WTC11 (cell line): ENCODE results near the gene NAALADL2.

Experiments
- ARID4B ChIP-seq: sonication (generic); formaldehyde crosslinking; IDR thresholded peaks from 2 replicates; pipeline ENCODE4 v1.8.0; 2023; ENCODE audit warnings: missing genetic modification reagents, mild to moderate bottlenecking, borderline replicate concordance
- CREB1 ChIP-seq: sonication (generic); formaldehyde crosslinking; IDR thresholded peaks from 2 replicates; pipeline ENCODE4 v1.8.0; 2023; ENCODE audit warnings: mild to moderate bottlenecking, missing genetic modification reagents
- CTCF ChIP-seq: fragments of 200-600 bp; IDR thresholded peaks from 2 replicates; pipeline ENCODE4 v1.8.0; 2022; ENCODE audit warnings: antibody characterized with exemption
- FOXK1 ChIP-seq: sonication (generic); formaldehyde crosslinking; IDR thresholded peaks from 2 replicates; pipeline ENCODE4 v1.8.0; 2022; ENCODE audit warnings: mild to moderate bottlenecking, moderate library complexity, missing genetic modification reagents
- NR2C2 ChIP-seq: sonication (generic); formaldehyde crosslinking; IDR thresholded peaks from 2 replicates; pipeline ENCODE4 v1.8.0; 2022; ENCODE audit warnings: mild to moderate bottlenecking, missing genetic modification reagents
- USF2 ChIP-seq: sonication (generic); formaldehyde crosslinking; IDR thresholded peaks from 2 replicates; pipeline ENCODE4 v1.8.1; 2023; ENCODE audit warnings: mild to moderate bottlenecking, missing genetic modification reagents, moderate library complexity
- ZBTB21 ChIP-seq: sonication (generic); formaldehyde crosslinking; IDR thresholded peaks from 2 replicates; pipeline ENCODE4 v1.8.1; 2023; ENCODE audit warnings: mild to moderate bottlenecking, missing genetic modification reagents, borderline replicate concordance
- ZNF121 ChIP-seq: sonication (generic); formaldehyde crosslinking; IDR thresholded peaks from 2 replicates; pipeline ENCODE4 v1.8.0; 2023; ENCODE audit warnings: missing genetic modification reagents
- ZNF532 ChIP-seq: fragments of 250-450 bp; sonication (Bioruptor Pico); IDR thresholded peaks from 2 replicates; pipeline ENCODE4 v1.9.0; 2021; ENCODE audit warnings: mild to moderate bottlenecking, borderline replicate concordance
- ZNF671 ChIP-seq: fragments of 250-450 bp; sonication (Bioruptor Pico); IDR thresholded peaks from 2 replicates; pipeline ENCODE4 v1.8.0; 2021; ENCODE audit warnings: mild to moderate bottlenecking
- ZSCAN18 ChIP-seq: fragments of 250-450 bp; sonication (Bioruptor Pico); IDR thresholded peaks from 2 replicates; pipeline ENCODE4 v2.1.2; 2022; ENCODE audit warnings: mild to moderate bottlenecking, moderate library complexity

GRCh38 chr3:175416600-175416999 lies 557.5 kb downstream of the NAALADL2 start:
- no peak for TF ChIP-seq ZNF532 (CRISPR knock-in tag)
- no peak for TF ChIP-seq ZNF671 (CRISPR knock-in tag)
- TF ChIP-seq NR2C2 (CRISPR knock-in tag): no peak
- TF ChIP-seq CREB1 (CRISPR knock-in tag): no peak
- no peak for TF ChIP-seq CTCF
- TF ChIP-seq ZNF121 (CRISPR knock-in tag): no peak
- TF ChIP-seq ZBTB21 (CRISPR knock-in tag): no peak
- no peak for TF ChIP-seq USF2 (CRISPR knock-in tag)
- TF ChIP-seq ZSCAN18 (CRISPR knock-in tag): no peak
- no peak for TF ChIP-seq FOXK1 (CRISPR knock-in tag)
- no peak for TF ChIP-seq ARID4B (CRISPR knock-in tag)
